Right ventricle myocardium inferior (tissue), 1 donor: ENCODE data around the gene GATA2. TPM values are rescaled to one million over a fixed set of nuclear protein-coding genes. Genes with fewer than 3 reads are reported as not detected.

ENCODE experiments used
- ATAC-seq: fragments of 200-7000 bp; cut with Tn5 transposase; one replicate; pipeline ENCODE4 v1.9.1; 2020; ENCODE audit warnings: mild to moderate bottlenecking, moderate library complexity
- DNase-seq: peaks from one replicate; pipeline ENCODE4 v3.0.0; 2021; ENCODE audit errors: missing footprints
- intact Hi-C: fragments of 100-400 bp; cut with DNase I; formaldehyde crosslinking; loops from one replicate; pipeline ENCODE4 v1.11.0; 2022
- total RNA-seq: library from RNA; stranded (reverse); fragmentation: NEBNext Ultra II Directional; extraction: Animal tissue kit (Norgen Biotek cat#: 25700); gene quantifications from one replicate; pipeline ENCODE4 v1.2.1, GENCODE V29; 2021
- donor health status: DM: no; HTN: yes; CAD: no; lungs with severe emphysema.

The GATA2 gene
- total RNA-seq, 1 donor from 2014 or later = 9.1 TPM

GRCh38 chr3:128481438-128481942 is 11.5 kb downstream of the GATA2 start:
- ATAC-seq (peak; percentile 32), DNase-seq (peak; percentile 68)
- intact Hi-C loops = loop anchor here (5.0 kb wide), 1 partner anchor 91 kb away; no protein-coding TSS in a partner anchor

GRCh38 chr3:128480717-128481437 is 12.1 kb downstream of the GATA2 start:
- DNase-seq (peak; percentile 55), ATAC-seq (no peak)
- intact Hi-C loops = loop anchor here (5.0 kb wide), 1 partner anchor 91 kb away; no protein-coding TSS in a partner anchor

- DNase-seq (peak; percentile 37), ATAC-seq (peak; percentile 8)
- intact Hi-C loops = loop anchor here (5.0 kb wide), 1 partner anchor 92 kb away; no protein-coding TSS in a partner anchor
These were observed 12.7 kb downstream of the GATA2 start for GRCh38 chr3:128480278-128480677.

GRCh38 chr3:128479558-128480086 is 13.4 kb downstream of the GATA2 start:
- DNase-seq (no peak), ATAC-seq (no peak)
- intact Hi-C loops = loop anchor here (5.0 kb wide), 1 partner anchor 93 kb away; no protein-coding TSS in a partner anchor

GRCh38 chr3:128478576-128479506 is 14.2 kb downstream of the GATA2 start:
- intact Hi-C loops = no loop called here
- ATAC-seq = no peak
- DNase-seq = no peak

GRCh38 chr3:128476659-128477058 is 16.3 kb downstream of the GATA2 start:
- ATAC-seq (no peak), DNase-seq (no peak)
- intact Hi-C loops = no loop called here

GRCh38 chr3:128475355-128475754 is 17.6 kb downstream of the GATA2 start:
- intact Hi-C loops = no loop called here
- no peak for DNase-seq

GRCh38 chr3:128473737-128474136 is 19.3 kb downstream of the GATA2 start:
- intact Hi-C loops = no loop called here
- ATAC-seq = no peak
- DNase-seq = no peak

More at GRCh38 chr3:128475355-128475754, 17.6 kb downstream of the GATA2 start:
- no peak for ATAC-seq

GRCh38 chr3:128473180-128473519 is 19.9 kb downstream of the GATA2 start:
- no peak for DNase-seq
- no peak for ATAC-seq
- intact Hi-C loops = no loop called here

- no peak for ATAC-seq
- DNase-seq = no peak
- intact Hi-C loops = no loop called here
These were observed 20.4 kb downstream of the GATA2 start for GRCh38 chr3:128472449-128473179.

GRCh38 chr3:128471720-128472119 is 21.3 kb downstream of the GATA2 start:
- ATAC-seq = no peak
- DNase-seq = no peak
- intact Hi-C loops = no loop called here

- ATAC-seq = no peak
- DNase-seq = no peak
- intact Hi-C loops = no loop called here
These were observed 21.9 kb downstream of the GATA2 start for GRCh38 chr3:128471110-128471509.

- intact Hi-C loops = no loop called here
- ATAC-seq (no peak), DNase-seq (no peak)
These were observed 22.7 kb downstream of the GATA2 start for GRCh38 chr3:128470134-128470899.

GRCh38 chr3:128469556-128469955 is 23.4 kb downstream of the GATA2 start:
- ATAC-seq (no peak), DNase-seq (no peak)
- intact Hi-C loops = no loop called here

- intact Hi-C loops = no loop called here
- DNase-seq = no peak
- ATAC-seq = no peak
These were observed 24.0 kb downstream of the GATA2 start for GRCh38 chr3:128468791-128469527.

GRCh38 chr3:128468285-128468790 is 24.7 kb downstream of the GATA2 start:
- DNase-seq (no peak), ATAC-seq (no peak)
- intact Hi-C loops = no loop called here
